ENCODE data around the gene SCN4A.
"Not testable (repeated sequence)": the region's sequence is repeated elsewhere in the genome, so short reads cannot be mapped to it uniquely, and the experiment has no call there.

SCN4A gene

DNA sequence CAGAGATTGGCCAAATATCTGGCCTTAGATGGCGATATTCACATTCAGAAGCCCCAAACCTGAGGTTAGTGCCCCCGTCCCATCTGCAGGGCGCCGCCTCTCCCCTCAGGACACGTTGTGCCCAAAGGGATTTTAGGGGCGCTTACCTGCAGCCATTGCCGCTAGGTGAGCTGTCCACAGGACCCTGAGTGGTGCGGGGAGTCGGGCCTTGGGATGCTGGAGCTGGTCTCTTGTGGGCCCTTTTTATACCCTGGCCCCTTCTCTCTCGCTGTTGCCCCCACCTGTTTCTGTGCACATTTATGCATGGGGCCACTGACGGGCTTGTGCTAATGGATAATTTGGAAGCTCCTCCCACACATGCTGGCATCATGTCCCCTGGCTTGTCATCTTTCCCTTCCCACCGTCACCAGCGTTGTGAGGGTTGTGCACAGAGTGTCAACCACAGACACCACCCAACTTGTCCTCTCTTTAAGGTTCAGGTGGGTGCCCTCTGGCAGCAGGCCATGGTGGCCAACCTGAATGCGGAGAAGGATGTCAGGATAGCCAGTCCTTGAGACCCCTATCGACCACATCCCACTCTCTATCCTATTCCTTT, 61.6 kb downstream of the SCN4A start, which contains the start of gene CSHL1:
Gene CSHL1, minus strand, starts transcription at position 218 of the 595 bp plus-strand sequence. Its CDS starts 62 bp downstream, at position 156.
- TF ChIP-seq, protein P1, sequence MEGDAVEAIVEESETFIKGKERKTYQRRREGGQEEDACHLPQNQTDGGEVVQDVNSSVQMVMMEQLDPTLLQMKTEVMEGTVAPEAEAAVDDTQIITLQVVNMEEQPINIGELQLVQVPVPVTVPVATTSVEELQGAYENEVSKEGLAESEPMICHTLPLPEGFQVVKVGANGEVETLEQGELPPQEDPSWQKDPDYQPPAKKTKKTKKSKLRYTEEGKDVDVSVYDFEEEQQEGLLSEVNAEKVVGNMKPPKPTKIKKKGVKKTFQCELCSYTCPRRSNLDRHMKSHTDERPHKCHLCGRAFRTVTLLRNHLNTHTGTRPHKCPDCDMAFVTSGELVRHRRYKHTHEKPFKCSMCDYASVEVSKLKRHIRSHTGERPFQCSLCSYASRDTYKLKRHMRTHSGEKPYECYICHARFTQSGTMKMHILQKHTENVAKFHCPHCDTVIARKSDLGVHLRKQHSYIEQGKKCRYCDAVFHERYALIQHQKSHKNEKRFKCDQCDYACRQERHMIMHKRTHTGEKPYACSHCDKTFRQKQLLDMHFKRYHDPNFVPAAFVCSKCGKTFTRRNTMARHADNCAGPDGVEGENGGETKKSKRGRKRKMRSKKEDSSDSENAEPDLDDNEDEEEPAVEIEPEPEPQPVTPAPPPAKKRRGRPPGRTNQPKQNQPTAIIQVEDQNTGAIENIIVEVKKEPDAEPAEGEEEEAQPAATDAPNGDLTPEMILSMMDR (IDR thresholded peaks at IDR 0.05; ENCODE audit: low read depth, low read length) = no peak
- H3K4me3 ChIP-seq (ENCODE audit: low read depth, low read length) = no peak within 1 kb of the TSS

DNA sequence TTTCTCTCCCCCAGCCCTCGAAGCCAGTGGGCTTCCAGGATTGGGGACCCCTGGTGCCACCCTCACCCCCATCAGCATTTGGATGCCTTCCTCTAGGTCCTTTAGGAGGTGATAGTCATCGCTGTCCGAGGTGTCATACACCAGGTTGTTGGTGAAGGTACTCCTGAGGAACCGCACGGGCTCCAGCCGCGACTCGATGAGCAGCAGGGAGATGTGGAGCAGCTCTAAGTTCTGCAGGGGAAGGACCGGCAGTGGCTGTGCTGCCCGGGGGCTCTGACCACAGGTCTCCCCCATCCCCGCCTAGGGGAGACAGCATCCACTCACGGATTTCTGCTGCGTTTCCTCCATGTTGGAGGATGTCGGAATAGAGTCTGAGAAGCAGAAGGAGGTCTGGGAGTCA, 62.6 kb downstream of the SCN4A start:
- no peak overlapping the region for H3K4me3 ChIP-seq (ENCODE audit: low read depth, low read length)
- TF ChIP-seq, protein P1 (IDR thresholded peaks at IDR 0.05; ENCODE audit: low read depth, low read length) = no peak

DNA sequence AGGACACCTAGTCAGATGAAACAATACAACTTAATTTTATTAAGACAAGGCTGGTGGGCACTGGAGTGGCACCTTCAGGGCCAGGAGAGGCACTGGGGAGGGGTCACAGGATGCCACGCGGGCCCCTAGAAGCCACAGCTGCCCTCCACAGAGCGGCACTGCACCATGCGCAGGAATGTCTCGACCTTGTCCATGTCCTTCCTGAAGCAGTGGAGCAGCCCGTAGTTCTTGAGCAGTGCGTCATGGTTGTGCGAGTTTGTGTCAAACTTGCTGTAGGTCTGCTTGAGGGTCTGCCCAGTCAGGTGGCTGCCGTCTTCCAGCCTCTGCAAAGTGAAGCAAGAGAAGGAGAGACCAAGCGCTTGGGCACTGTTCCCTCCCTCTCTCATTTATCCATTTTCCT, 63.1 kb downstream of the SCN4A start:
- H3K4me3 ChIP-seq (ENCODE audit: low read depth, low read length) = not testable (repeated sequence)

DNA sequence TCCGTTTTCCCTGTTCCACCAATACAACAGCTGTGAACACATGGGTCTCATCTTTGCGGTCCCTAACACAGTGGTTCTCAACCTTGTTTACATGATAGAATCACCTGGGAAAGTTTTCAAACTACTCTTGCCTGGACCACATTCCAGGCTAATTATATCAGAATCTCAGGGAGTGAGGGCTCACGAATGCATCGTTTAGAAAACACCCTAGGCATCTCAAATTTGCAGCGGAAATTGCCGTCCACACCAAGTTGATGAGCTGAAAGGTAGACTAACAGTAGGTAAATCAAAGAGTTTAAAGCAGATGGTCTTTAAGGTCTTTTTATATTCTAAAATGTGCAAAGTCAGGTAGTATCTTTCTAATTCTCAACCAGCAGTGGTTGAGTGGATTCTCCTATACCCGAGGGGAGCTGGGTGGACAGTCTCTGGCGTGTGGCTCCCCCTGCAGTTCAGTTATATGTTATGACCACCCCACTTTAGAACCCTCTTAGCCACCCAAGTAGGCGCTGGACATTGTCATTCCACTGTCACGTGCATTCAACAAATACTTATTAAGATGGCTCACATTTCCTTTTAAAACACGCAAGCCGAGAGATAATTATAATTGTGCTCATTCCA, 65.4 kb downstream of the SCN4A start:
- not testable (repeated sequence) for H3K4me3 ChIP-seq (ENCODE audit: low read depth, low read length)
- TF ChIP-seq, protein P1 (IDR thresholded peaks at IDR 0.05; ENCODE audit: low read depth, low read length) = peak; percentile 7; the same call in 1 of the 2 replicates

DNA sequence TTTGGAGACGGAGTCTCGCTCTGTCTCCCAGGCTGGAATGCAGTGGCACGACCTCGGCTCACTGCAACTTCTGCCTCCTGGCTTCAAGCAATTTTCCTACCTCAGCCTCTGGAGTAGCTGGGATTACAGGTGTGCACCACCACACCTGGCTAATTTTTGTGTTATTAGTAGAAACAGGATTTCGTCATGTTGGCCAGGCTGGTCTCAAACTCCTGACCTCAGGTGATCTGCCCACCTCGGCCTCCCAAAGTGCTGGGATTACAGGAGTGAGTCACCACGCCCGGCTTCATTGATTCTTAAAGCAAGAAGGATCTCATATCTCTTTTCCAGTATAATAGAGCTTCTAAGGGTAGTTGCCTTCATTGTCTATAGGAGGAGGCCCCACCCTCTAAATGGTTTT, 67.9 kb downstream of the SCN4A start:
- H3K4me3 ChIP-seq (ENCODE audit: low read depth, low read length) = not testable (repeated sequence)

DNA sequence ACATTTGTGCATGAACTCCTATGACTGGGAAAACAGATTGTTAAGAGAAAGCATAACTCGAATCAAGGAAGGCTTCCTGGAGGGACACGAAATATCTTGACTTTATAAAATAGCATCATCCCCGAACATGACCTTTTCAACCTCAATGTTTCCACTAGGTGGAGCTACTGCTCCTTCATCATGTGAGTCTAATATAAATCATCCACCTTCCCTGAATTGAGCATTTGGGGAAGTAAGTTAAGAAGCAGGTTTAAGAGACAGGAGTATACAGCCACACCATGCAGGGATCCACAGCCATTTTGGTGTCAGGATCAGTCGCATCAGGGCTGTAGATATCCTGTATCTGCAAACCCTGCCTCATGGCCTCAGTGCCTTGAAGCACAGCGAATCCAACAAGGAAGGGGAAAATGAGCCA, 68.9 kb downstream of the SCN4A start:
- not testable (repeated sequence) for H3K4me3 ChIP-seq (ENCODE audit: low read depth, low read length)

DNA sequence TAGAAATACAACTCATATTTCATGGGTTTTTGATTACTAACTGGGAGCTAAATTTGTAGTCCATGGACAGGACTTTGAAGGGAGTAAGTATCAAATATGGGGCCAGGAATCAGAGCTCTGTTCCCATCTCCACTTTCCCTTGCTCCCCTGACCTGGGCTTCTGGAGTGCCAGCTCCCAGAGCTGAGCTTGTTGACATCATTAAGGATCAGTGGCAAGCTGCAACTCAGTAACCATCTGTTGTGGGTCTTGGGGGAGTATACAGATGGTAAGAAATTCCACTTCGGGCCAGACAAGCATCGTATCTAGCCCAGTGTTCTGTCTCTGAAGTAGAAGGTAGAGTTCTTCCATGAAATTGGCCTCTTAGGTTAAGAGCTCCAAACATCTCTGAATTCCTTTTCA, 70.7 kb downstream of the SCN4A start:
- H3K4me3 ChIP-seq (ENCODE audit: low read depth, low read length) = not testable (repeated sequence)

DNA sequence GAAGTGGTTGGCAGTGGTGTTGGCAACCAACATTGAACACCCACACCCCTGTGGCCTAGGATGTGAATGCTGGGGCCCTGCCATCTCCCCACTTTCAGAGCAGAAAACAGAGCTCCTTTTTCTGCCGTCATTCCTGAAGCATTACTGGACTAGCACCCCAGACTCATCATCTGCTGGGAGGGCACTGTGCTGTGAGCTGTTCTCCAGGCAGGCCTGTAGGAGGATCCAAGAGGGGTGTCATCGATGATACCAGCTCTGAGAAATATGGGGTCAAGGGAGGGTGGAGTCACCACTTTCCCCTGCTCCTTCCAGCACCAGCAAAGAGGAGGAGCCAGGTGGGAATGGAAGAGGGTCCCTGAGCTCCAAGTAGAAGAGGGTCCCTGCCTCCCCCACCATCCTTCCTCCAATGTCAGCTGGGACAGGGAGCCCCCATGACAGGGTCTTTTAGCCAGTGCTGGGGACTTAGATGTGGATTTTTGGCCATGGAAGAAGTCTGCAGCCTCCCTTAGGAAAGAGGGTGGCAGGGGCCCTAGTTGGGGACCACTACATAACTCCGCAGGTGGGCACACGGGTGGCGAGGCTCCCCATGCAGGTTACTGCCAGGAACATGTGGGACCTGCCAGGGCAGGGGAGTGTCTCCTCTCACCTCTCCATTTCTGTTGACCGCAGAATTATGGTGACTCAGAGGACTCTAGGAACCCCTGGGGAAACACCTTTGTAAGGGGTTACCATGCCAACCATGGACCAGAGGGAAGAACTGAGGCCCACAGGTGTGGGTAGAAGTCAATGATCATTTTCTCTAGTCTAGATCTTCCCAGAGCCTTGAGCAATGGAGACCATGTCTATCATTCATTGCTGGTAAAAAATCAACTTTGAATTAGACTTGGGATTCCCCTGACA, 73.6 kb downstream of the SCN4A start:
- not testable (repeated sequence) for H3K4me3 ChIP-seq (ENCODE audit: low read depth, low read length)

DNA sequence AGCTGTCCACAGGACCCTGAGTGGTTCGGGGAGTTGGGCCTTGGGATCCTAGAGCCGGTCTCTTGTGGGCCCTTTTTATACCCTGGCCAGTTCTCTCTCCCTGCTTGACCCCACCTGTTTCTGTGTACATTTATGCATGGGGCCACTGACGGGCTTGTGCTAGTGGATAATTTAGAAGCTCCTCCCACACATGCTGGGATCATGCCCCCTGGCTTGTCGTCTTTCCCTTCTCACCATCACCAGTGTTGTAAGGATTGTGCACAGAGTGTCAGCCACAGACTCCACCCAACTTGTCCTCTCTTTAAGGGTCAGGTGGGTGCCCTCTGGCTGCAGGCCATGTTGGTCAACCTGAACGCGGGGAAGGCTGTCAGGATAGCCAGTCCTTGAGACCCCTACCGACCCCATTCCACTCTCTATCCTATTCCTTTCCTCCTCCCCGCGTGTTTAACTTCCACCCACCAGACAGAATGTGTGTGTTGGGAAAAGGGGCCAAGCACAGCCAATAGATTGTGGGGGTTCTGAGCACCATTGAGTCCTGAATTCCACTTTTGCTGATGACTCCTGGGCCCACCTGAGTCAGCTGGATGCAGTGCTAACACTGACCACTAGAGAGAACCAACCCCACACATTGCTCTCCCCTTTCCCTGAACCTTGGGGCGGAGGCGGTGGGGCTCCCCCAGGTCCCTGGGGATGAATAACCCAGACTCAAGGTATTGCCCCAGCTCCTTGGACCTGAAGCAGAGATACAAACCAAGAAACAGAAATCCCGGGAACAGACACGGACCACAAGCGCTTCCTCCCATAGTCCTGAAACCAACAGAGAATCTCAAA, 76.0 kb downstream of the SCN4A start, which contains the start of gene CSH1:
Gene CSH1, minus strand, starts transcription at position 51 of the 831 bp plus-strand sequence. CDS start 63 bp downstream, outside the sequence.
- not testable (repeated sequence) for H3K4me3 ChIP-seq (ENCODE audit: low read depth, low read length)

DNA sequence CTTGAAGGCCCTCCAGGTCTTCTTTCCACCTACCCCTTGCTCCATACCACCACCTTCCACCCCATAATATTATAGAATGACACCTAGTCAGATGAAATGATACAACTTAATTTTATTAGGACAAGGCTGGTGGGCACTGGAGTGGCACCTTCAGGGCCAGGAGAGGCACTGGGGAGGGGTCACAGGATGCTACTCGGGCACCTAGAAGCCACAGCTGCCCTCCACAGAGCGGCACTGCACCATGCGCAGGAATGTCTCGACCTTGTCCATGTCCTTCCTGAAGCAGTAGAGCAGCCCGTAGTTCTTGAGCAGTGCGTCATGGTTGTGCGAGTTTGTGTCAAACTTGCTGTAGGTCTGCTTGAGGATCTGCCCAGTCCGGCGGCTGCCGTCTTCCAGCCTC, 77.9 kb downstream of the SCN4A start:
- H3K4me3 ChIP-seq (ENCODE audit: low read depth, low read length) = not testable (repeated sequence)

DNA sequence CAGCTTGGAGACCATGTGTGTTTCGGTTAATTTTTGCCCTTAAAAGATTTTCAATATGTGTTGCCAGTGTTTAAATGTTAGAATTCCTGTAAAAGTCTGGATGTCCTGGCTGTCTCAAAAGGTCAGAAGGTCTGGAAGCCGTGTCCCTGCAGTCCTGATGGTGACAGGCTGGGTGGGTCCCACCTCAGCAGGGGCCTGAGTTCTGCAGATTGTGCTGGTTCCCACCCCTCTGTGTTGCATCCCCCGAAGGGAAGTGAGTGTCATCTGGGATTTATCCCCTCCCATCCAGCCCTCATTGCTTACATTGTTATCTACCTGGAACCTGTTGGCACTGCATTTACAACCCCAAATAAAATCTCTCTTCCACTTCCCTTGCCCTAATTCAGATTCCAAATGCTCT, 78.7 kb downstream of the SCN4A start:
- H3K4me3 ChIP-seq (ENCODE audit: low read depth, low read length) = not testable (repeated sequence)

DNA sequence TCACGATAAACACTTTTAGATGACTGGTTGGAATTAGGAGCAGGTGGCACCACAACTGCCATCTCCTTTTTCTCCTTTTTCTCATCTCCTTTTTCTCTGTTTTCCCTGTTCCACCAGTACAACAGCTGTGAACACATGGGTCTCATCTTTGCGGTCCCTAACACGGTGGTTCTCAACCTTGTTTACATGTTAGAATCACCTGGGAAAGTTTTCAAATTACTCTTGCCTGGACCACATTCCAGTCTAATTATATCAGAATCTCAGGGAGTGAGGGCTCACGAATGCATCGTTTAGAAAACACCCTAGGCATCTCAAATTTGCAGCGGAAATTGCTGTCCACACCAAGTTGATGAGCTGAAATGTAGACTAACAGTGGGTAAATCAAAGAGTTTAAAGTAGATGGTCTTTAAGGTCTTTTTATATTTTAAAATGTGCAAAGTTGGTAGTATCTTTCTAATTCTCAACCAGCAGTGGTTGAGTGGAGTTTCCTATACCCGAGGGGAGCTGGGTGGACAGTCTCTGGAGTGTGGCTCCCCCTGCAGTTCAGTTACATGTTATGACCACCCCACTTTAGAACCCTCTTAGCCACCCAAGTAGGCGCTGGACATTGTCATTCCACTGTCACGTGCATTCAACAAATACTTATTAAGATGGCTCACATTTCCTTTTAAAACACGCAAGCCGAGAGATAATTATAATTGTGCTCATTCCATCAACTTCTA, 80.2 kb downstream of the SCN4A start:
- H3K4me3 ChIP-seq (ENCODE audit: low read depth, low read length) = not testable (repeated sequence)
